GM21526 (cell line): ENCODE results near the gene PAK2.
"Not testable (repeated sequence)": the region's sequence is repeated elsewhere in the genome, so short reads cannot be mapped to it uniquely, and the experiment has no call there.

Experiments
- ATAC-seq: cut with Tn5 transposase; IDR thresholded peaks from one replicate; pipeline ENCODE4 v1.9.1; 2021; ENCODE audit warnings: moderate library complexity; ENCODE audit not compliant: unreplicated experiment, low FRiP score

PAK2 gene

DNA sequence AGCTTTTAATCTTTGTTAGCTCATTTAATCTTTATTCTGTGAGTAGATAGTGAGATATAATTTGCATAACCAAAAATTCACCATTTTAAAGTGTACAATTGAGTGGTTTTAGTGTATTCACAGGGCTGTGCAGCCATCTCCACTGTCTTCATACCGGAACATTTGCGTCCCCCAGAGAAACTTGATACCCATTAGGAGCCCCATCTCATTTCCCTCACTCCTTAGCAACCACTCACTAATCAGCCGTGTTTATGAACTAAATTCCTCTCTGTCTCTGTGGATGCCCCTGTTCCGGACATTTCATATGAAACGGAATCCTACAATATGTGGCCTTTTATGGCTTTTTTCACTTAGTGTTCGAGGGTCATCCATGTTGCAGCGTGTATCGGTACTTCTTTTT is 38.2 kb downstream of the PAK2 start:
- no peak for ATAC-seq

DNA sequence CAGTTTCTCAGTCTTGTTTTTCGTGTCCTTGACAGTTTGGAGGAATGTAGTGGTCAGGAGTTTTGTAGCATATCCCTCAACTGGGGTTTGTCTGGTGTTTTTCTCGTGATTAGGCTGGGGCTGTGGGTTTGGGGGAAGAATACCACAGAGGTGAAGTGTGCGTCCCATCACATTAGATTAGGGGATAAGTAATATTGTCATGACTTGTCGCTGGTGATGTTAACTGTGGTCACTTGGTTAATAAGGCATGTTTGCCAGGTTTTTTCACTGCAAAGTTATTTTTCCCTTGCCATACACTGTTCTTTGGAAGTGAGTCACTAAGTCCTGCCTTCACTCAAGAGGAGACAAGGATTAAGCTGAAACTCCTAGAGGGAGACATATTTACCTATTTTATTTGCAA is 39.1 kb downstream of the PAK2 start:
- no peak for ATAC-seq

DNA sequence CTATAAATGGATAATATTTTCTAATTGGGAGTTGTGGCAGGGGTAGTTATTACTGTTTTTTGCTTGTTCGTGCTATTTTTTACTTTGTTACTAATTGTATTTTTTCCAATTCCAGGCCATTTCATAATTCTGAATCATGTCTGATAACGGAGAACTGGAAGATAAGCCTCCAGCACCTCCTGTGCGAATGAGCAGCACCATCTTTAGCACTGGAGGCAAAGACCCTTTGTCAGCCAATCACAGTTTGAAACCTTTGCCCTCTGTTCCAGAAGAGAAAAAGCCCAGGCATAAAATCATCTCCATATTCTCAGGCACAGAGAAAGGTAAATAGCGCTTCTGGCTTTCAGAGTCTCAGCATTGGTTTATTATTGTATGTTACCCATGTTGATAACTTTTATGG is 42.9 kb downstream of the PAK2 start:
- no peak for ATAC-seq

- ATAC-seq, result no peak
Measured at GRCh38 chr3:196788528-196788927, 48.9 kb downstream of the PAK2 start.

DNA sequence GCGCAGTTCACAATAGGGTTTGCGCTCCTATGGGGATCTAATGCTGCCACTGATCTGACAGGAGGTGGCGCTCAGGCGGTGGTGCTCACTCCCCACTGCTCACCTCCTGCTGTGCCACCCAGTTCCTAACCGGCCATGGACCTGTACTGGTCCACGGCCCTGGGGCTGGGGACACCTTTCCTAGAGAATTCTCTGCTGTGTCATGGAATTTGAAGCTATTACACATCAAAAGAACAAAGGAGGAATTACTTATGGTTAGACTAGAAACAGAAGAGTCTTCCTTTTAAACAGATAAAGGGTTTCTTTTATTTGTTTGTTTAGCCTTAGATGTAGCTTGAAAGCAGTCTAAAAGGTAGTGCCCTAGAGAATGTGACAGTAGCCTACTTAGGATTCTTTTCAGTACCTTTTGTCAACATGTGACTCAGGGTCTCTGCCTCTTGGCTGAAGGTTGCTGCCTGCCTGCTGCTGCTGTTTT is 50.3 kb downstream of the PAK2 start:
- no peak for ATAC-seq

DNA sequence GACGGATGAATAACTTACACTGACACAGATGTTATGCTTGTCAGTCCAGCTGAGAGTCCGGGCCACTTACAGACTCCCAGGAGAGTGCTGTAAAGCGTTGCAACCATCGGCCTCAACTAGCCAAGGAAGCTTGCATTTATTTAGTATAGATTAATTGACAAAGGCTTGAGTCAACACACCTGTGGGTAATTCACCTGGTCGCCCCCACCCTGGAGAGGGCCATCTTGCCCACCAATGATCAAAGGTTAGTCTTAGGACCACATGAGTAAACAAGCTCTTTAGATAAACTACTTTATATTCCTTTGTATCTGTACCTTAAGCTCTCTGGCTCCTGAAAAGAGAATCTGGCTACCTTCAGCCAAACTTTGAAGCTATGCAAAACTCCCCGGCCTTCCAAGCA is 51.0 kb downstream of the PAK2 start:
- no peak for ATAC-seq

DNA sequence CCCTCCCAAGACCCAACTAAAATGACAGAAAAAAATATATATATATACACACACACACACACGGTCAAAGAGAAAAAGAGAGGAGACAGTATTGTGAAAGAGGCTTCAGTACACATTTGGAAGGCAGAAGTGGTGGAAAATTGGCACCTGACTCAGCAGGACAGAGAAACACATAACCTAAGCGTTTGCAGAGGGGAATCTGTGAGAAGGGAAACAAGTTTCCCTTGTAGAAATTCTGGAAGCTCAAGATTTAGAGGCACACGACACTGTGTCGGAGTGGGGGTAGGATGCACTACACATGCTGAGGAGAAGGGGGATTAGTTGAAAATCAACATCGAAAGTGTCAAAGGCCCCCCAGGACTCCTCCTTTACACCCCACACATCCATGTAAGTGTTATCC is 53.1 kb downstream of the PAK2 start:
- no peak for ATAC-seq

- no peak for ATAC-seq
Measured at GRCh38 chr3:196793246-196793645, 53.6 kb downstream of the PAK2 start.

DNA sequence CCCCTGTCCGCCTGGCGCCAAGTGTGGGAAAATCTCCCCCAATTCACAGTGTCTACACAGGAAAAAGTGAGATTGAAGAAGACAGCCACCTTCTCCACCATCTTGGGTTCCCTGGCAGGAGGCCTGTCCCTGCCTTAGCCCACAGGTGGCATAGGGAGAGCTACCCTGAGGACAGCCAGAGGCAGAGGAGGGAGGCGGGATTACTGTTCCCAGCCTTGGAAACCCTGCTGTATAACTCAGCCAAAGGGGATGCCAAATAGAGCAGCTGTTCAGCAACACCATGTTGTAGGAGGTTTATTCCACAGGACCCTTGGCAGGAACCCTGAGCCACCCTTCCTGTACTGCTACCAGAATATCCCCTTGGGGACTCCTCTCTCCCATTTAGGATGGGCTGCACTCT is 54.8 kb downstream of the PAK2 start:
- no peak for ATAC-seq

GRCh38 chr3:196796317-196796716 is 56.7 kb downstream of the PAK2 start:
- ATAC-seq, result no peak

- ATAC-seq, result no peak
Measured at GRCh38 chr3:196800742-196801434, 61.2 kb downstream of the PAK2 start.

DNA sequence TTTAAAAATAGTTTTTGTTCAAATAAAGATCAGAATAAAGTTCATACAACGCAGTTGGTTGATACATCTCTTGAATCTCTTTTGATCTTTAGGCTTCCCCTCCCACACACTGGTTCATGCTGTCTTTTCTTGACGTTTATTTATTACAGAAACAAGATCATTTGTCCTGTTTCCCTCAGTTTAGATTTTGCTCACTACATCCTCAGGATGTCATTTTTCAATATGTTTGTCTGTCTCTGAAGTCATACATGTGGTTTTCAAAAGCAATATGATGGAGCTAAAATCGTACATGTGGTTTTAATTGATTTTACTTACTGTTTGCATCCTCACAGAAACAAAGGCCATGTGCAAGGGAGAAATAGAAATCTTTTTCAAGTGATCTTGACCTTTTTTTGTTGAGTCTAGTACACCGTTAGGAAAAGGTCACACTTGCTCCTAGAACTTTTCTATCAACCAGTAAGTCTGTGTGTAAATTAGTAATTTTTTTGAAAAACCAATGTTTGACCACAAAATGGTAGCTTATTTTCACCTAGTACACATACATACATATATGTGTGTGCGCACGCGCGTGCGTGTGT is 64.3 kb downstream of the PAK2 start:
- ATAC-seq, result no peak

GRCh38 chr3:196804773-196805172 is 65.1 kb downstream of the PAK2 start:
- ATAC-seq, result no peak

DNA sequence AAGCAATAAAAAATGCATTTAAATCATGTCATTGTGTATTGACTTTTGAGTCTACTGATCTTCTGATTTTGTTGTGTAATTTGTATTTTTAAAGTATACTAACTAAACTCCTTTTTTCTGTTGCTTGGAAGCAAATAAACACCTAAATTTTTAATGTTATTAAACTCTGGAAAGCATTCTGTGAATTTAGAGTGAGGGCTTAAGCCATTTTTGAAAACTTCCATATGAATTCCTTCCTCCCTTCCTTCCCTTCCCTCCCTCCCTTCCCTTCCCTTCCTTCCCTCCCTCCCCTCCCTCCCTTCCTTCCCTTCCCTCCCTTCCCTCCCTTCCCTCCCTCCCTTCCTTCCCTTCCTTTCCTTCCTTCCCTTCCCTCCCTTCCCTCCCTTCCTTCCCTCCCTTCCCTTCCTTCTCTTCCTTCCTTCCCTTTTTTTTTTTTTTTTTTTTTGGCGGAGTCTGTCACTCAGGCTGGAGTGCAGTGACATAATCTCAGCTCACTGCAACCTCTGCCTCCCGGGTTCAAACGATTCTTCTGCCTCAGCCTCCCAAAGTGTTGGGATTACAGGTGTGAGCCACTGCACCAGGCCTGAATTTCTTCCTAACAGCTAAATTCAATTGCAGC is 71.4 kb downstream of the PAK2 start:
- ATAC-seq, result no peak

- ATAC-seq, result no peak
Measured at GRCh38 chr3:196812853-196813252, 73.2 kb downstream of the PAK2 start.

DNA sequence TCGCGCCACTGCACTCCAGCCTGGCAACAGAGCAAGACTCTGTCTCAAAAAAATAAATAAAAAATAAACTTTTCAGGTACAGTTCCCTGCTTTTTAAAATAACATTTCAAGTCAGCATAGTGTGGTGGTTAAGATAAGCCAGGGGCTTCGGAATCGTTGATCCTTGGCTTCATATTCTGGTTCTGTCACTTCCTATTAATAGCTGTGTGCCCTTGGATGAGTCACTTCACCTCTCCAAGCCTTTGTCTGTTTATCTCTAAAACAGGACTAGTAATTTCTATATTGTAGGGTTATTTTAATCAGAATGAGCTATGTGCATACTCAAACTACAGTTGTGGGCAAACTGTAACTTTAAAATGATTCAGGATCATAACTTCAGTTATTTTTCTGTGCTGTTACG is 74.2 kb downstream of the PAK2 start:
- no peak for ATAC-seq

DNA sequence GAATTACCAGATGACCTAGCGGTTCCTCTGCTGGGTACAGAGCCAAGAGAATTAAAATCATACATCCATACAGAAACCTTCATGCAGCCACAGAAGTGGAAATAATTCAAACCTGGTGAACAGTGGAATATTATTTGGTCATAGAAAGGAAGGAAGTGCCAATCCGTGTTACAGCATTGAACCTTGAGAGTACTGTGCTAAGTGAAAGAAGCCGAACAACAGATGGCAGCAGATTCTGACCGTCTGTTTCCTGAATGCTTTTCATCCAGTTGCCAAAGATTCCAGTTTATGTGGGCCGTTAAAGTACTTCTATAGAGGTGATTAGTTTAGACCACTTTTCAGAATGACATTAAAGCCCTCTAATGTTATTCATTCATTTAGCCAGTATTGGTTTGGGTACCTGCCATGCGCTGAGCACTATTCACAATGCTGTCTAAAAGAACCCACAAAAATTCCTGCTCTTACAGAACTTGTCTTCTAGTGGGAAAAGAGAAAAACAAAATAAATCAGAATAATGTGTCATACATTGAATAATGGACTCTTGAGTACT is 82.2 kb downstream of the PAK2 start:
- no peak for ATAC-seq

DNA sequence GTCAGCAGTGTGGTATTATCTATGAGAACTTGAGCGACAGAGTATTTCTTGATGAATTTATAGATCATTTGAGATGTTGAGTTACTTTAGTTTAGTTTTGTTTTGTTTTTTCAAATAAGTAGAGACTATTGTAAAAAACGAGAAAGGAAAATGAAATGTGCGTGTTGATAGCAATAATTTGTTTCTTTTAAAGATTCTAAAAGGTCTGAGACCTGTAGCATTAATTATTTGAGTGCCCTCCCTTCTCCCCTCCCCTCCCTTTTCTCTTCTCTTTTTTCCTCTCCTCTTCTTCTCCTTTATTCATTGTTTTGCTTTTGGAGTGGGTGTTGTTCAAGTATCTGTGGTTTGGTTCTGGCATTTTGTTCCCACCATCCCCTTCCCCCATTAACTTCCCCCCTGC is 90.0 kb downstream of the PAK2 start:
- ATAC-seq, result not testable (repeated sequence)

- ATAC-seq, result no peak
Measured at GRCh38 chr3:196835086-196835485, 95.4 kb downstream of the PAK2 start.

- not testable (repeated sequence) for ATAC-seq
Measured at GRCh38 chr3:196836626-196837025, 97.0 kb downstream of the PAK2 start.

- ATAC-seq, result no peak
Measured at GRCh38 chr3:196837819-196838420, 98.3 kb downstream of the PAK2 start.
